ENCODE measurements around the gene SFRP4.
"Not testable (repeated sequence)": the region's sequence is repeated elsewhere in the genome, so short reads cannot be mapped to it uniquely, and the experiment has no call there.

DNA sequence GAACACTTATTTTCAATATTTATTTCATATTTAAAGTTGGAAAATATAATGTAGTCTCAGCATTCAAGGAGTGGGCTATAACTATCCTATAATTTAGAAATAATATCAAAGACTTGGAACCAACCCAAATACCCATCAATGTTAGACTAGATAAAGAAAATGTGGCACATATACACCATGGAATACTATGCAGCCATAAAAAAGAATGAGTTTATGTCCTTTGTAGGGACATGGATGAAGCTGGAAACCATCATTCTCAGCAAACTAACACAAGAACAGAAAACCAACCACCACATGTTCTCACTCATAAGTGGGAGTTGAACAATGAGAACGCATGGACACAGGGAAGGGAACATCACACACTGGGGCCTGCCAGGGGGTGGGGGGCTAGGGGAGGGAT lies 37.6 kb upstream of the SFRP4 start:
- not testable (repeated sequence) for TF ChIP-seq POLR2A (IDR thresholded peaks at IDR 0.05; ENCODE audit: low read depth, low read length); POLR2AphosphoS5 (IDR thresholded peaks at IDR 0.05; ENCODE audit: low read depth, low read length); TAF1 (IDR thresholded peaks at IDR 0.05; ENCODE audit: low read depth, low read length); PAX5 (IDR thresholded peaks at IDR 0.05; ENCODE audit: insufficient read depth, low read length, severe bottlenecking); SPI1 (IDR thresholded peaks at IDR 0.05; ENCODE audit: low read depth, low read length); POU2F2 (IDR thresholded peaks at IDR 0.05; ENCODE audit: low read depth, low read length)

All from GM12891 (cell line).